NCI-H2227 (cell line): ENCODE measurements around the gene MAT2A.

Experiments used
- DNase-seq: peaks from one replicate; lab custom pipeline; 2025; ENCODE audit not compliant: unreplicated experiment; lab: John Stamatoyannopoulos, UW

Gene MAT2A

DNA sequence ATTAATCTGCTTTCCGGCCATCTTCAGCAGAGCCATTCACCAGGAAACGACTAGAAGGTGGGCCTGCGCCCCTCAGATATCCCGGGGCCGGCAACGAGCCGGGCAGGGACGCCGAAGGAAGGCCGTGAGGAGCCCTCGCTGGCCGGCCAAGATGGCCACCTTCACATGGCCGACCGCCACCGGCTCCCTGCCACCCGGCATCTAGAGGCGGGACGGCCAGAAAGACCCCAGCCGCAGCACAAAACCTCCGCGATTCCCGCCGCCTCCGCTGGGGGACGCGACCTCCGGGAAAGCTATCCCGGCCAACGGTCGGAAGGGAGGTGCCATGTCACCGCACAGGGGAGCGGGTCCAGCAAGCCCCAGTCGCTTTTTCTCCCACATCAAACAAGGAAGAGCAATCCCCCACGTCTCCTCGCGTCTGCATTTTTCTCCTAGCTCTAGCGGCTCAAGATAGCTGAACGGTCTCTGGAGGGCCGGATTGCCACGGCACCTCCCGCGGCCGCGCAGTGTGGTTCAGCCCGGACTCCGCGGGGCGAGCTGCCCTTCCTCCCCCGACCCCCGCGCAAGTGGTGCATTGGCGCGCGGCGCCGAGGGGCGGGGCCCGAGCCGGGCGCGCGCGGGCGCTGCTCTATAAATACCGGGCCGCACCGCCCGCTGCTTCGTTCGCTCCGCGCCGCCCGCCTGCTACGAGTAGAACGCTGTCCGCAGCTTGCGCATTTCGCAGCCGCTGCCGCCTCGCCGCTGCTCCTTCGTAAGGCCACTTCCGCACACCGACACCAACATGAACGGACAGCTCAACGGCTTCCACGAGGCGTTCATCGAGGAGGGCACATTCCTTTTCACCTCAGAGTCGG, at the start of gene MAT2A:
Gene MAT2A (plus strand): TSS at position 662 of the 854 bp plus-strand sequence. CDS start 120 bp downstream, at position 782.
- DNase-seq = peak; percentile 96

- DNase-seq = no peak
Observed at GRCh38 chr2:85490861-85491755, 47.9 kb upstream of the MAT2A start.

- no peak for DNase-seq
Observed at GRCh38 chr2:85496436-85496835, 42.5 kb upstream of the MAT2A start.

- no peak for DNase-seq
Observed at GRCh38 chr2:85497944-85498630, 40.9 kb upstream of the MAT2A start.

GRCh38 chr2:85501248-85501647, 37.7 kb upstream of the MAT2A start:
- no peak for DNase-seq

GRCh38 chr2:85502720-85503119, 36.2 kb upstream of the MAT2A start:
- no peak for DNase-seq

GRCh38 chr2:85503168-85503850, 35.7 kb upstream of the MAT2A start:
- no peak for DNase-seq

- DNase-seq = no peak
Observed at GRCh38 chr2:85503851-85504777, 34.9 kb upstream of the MAT2A start.

DNA sequence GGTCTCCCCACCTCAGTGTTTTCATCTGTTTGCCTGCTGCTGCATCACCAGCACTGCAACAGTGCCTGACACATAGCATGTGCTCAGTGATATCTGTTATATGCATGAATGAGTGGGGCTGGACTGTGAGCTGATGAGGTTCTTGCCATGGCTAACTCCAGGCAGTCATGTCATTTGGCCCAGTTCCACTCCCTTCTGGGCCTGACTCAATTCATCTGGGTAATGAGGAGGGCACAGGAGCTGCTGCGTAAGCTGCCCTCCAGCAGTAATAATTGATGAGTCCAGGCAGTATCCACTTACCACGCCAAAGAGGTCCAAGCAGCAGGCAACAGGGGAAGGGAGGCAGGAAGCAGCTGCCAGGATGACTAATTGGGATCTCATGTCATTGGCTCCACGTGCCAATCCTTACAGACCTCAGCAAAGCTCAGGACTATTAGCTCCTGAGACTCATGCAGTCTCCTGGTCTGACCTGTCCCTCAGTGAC, 34.1 kb upstream of the MAT2A start:
- peak; percentile 50 for DNase-seq

GRCh38 chr2:85505551-85506238, 33.3 kb upstream of the MAT2A start:
- no peak for DNase-seq

- no peak for DNase-seq
Observed at GRCh38 chr2:85506768-85507181, 32.2 kb upstream of the MAT2A start.

GRCh38 chr2:85511008-85511811, 27.8 kb upstream of the MAT2A start:
- DNase-seq = no peak

- no peak for DNase-seq
Observed at GRCh38 chr2:85514323-85514722, 24.6 kb upstream of the MAT2A start.

GRCh38 chr2:85516653-85517389, 22.1 kb upstream of the MAT2A start:
- DNase-seq = no peak

DNA sequence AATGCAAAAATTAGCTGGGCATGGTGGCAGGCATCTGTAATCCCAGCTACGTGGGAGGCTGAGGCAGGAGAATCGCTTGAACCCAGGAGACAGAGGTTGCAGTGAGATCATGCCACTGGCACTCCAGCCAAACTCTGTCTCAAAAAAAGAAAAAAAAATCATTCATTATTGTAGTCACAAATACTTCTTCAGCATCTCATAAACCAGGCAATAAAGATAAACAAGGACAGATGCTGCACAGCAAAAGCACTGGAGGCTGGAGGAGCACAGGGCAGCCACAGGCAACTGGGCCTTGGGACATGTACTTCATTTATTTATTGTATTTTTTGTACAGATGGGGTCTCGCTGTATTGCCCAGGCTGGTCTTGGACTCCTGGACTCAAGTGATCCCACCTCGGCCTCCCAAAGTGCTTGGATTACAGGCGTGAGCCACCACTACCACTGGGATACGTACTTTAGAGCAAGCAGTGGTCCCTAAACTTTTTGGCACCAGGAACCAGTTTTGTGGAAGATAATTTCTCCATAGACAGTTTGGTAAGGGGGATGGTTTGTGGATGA, 16.8 kb upstream of the MAT2A start:
- no peak for DNase-seq

DNA sequence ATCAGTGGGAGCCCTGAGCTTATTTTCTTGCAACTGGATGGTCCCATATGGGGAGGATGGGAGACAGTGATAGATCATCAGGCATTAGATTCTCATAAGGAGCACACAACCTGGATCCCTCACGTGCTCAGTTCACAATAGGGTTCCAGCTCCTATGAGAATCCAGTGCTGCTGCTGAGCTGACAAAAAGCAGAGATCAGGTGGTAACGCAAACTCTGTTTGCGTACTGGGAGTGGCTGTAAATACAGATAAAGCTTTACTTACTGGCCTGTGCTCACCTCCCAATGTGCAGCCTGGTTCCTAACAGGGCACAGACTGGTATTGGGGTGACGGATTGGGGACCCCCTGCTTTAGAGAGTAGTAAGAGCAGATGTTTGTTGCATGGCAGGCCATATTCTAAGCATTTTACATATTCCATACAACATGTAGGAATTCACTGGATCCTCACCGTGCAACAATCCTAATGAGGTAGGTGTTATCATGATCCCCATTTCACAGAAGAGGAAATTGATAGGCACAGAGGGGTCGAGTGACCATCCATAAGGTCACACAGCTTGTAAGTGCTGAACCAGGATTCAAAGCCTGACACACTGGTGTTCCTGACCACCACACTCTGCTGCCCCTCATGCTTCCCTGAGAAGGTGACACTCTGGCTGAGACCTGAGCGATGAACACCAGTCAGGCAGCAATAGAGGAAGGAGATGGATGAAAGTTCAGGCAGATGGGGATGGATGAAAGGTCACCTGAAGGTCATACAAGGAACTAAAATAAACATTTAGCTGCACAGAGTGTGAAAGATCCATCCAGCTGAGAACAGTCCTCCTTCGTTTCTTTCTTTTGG, 15.7 kb upstream of the MAT2A start:
- DNase-seq = no peak
